IMR-90 (cell line): ENCODE results near the gene NCOA3. TPM values are rescaled to one million over a fixed set of nuclear protein-coding genes. Genes with fewer than 3 reads are reported as not detected.

Experiments used
- ATAC-seq: fragments of 200-7000 bp; cut with Tn5 transposase; 2 replicates; pipeline ENCODE4 v1.9.1; 2020; ENCODE audit warnings: low read depth, mild to moderate bottlenecking, moderate library complexity
- BruUV-seq: library from RNA; stranded (reverse); fragments of 400-500 nt; replicated peaks from 2 replicates; lab custom pipeline; 2021; lab: Mats Ljungman, UMichigan
- CTCF ChIA-PET: fragments of 300-600 bp; formaldehyde crosslinking; extraction: SDS; loops from one replicate; lab custom pipeline; 2021; ENCODE audit warnings: antibody characterized with exemption; lab: Yijun Ruan, JAX
- POLR2A ChIA-PET: fragments of 300-600 bp; sonication (Branson Sonifier 250); formaldehyde crosslinking; loops from one replicate; lab custom pipeline; 2022; ENCODE audit warnings: antibody characterized with exemption; ENCODE audit not compliant: unreplicated experiment; lab: Charles Lee
- DNase-seq: peaks from one replicate; pipeline ENCODE4 v3.0.0; 2013
- H2AFZ ChIP-seq: replicated peaks from 2 replicates; pipeline ENCODE3; 2013; ENCODE audit warnings: low read length, mild to moderate bottlenecking; ENCODE audit not compliant: poor library complexity
- H2AK5ac ChIP-seq: 2 replicates; pipeline ENCODE4 v1.6.1; 2013; ENCODE audit warnings: low read depth, low read length, inconsistent platforms
- H2AK9ac ChIP-seq: replicated peaks from 2 replicates; pipeline ENCODE3; 2013; ENCODE audit warnings: mild to moderate bottlenecking, low read depth, low read length, moderate library complexity; ENCODE audit not compliant: poor library complexity
- H2BK120ac ChIP-seq: 2 replicates; pipeline ENCODE4 v1.6.1; 2013; ENCODE audit warnings: low read depth, low read length, inconsistent platforms
- H2BK15ac ChIP-seq: 3 replicates; pipeline ENCODE4 v1.6.1; 2013; ENCODE audit warnings: low read depth, low read length, inconsistent platforms
- H2BK20ac ChIP-seq: 2 replicates; pipeline ENCODE4 v1.6.1; 2013; ENCODE audit warnings: low read depth, mild to moderate bottlenecking, inconsistent platforms, low read length, moderate library complexity
- H2BK5ac ChIP-seq: 2 replicates; pipeline ENCODE4 v1.6.1; 2013; ENCODE audit warnings: mild to moderate bottlenecking, low read depth, low read length, inconsistent platforms; ENCODE audit not compliant: poor library complexity, severe bottlenecking
- H3K14ac ChIP-seq: replicated peaks from 2 replicates; pipeline ENCODE4 v1.6.1; 2013; ENCODE audit warnings: low read depth, low read length, inconsistent platforms
- H3K18ac ChIP-seq: 2 replicates; pipeline ENCODE4 v1.6.1; 2013; ENCODE audit warnings: low read depth, low read length, control low read depth
- H3K23ac ChIP-seq: 2 replicates; pipeline ENCODE4 v1.6.1; 2013; ENCODE audit warnings: low read depth, low read length, inconsistent platforms
- H3K27ac ChIP-seq: 2 replicates; pipeline ENCODE4 v1.5.1; 2013; ENCODE audit warnings: mild to moderate bottlenecking, control low read depth, low read length; ENCODE audit not compliant: insufficient read depth
- H3K27me3 ChIP-seq: 2 replicates; pipeline ENCODE4 v1.6.1; 2013; ENCODE audit warnings: low read length; ENCODE audit not compliant: control insufficient read depth, insufficient read depth
- H3K36me3 ChIP-seq: 2 replicates; pipeline ENCODE4 v1.6.1; 2013; ENCODE audit warnings: low read length, mixed read lengths; ENCODE audit not compliant: control insufficient read depth, insufficient read depth
- H3K4ac ChIP-seq: 2 replicates; pipeline ENCODE4 v1.6.1; 2013; ENCODE audit warnings: low read depth, low read length, inconsistent platforms
- H3K4me1 ChIP-seq: 2 replicates; pipeline ENCODE4 v1.6.1; 2013; ENCODE audit warnings: low read length, mixed read lengths; ENCODE audit not compliant: control insufficient read depth, insufficient read depth
- H3K4me2 ChIP-seq: 2 replicates; pipeline ENCODE4 v1.6.1; 2013; ENCODE audit warnings: low read depth, mild to moderate bottlenecking, control low read depth, low read length, moderate library complexity
- H3K4me3 ChIP-seq: 2 replicates; pipeline ENCODE4 v1.5.1; 2013; ENCODE audit warnings: low read depth, mild to moderate bottlenecking, control low read depth, low read length, moderate library complexity; ENCODE audit not compliant: insufficient read depth
- H3K56ac ChIP-seq: 2 replicates; pipeline ENCODE4 v1.6.1; 2013; ENCODE audit warnings: low read length, inconsistent platforms; ENCODE audit not compliant: insufficient read depth; ENCODE audit errors: extremely low read depth
- H3K79me1 ChIP-seq, 2 experiments: 2 replicates each; pipeline ENCODE4 v1.6.1; 2013; ENCODE audit warnings: low read length in 2 of 2, inconsistent platforms in 1 of 2, low read depth in 1 of 2
- H3K9ac ChIP-seq: 2 replicates; pipeline ENCODE4 v1.6.1; 2013; ENCODE audit warnings: low read depth, low read length, control low read depth
- H3K9me1 ChIP-seq: 2 replicates; pipeline ENCODE4 v1.6.1; 2013; ENCODE audit warnings: low read length, inconsistent platforms; ENCODE audit not compliant: insufficient read depth
- H3K9me3 ChIP-seq: 2 replicates; pipeline ENCODE4 v1.6.1; 2013; ENCODE audit warnings: low read length; ENCODE audit not compliant: control insufficient read depth, insufficient read depth
- H4K20me1 ChIP-seq: 2 replicates; pipeline ENCODE4 v1.6.1; 2013; ENCODE audit warnings: low read length, inconsistent platforms; ENCODE audit not compliant: insufficient read depth
- H4K5ac ChIP-seq: 2 replicates; pipeline ENCODE4 v1.6.1; 2013; ENCODE audit warnings: mild to moderate bottlenecking, low read depth, low read length, control low read depth
- H4K8ac ChIP-seq, 2 experiments: 2 replicates each; pipeline ENCODE4 v1.6.1; 2013; ENCODE audit warnings: low read depth in 2 of 2, low read length in 2 of 2, control low read depth in 1 of 2, inconsistent platforms in 1 of 2
- H4K91ac ChIP-seq: 2 replicates; pipeline ENCODE4 v1.6.1; 2013; ENCODE audit warnings: low read depth, low read length, inconsistent platforms; ENCODE audit not compliant: insufficient read depth
- BHLHE40 ChIP-seq: fragments of 150-350 bp; IDR thresholded peaks from 2 replicates; pipeline ENCODE4 v1.6.1; 2016; ENCODE audit warnings: mild to moderate bottlenecking, low read depth, low read length
- CEBPB ChIP-seq: IDR thresholded peaks from 2 replicates; pipeline ENCODE4 v1.6.1; 2012; ENCODE audit warnings: low read depth, low read length, improper control_type of control experiment
- CHD1 ChIP-seq: IDR thresholded peaks from 2 replicates; pipeline ENCODE4 v1.6.1; 2012; ENCODE audit warnings: low read depth, low read length, improper control_type of control experiment
- FOS ChIP-seq: fragments of 150-350 bp; IDR thresholded peaks from 2 replicates; pipeline ENCODE4 v1.6.1; 2016; ENCODE audit warnings: low read depth, low read length
- MXI1 ChIP-seq: IDR thresholded peaks from 2 replicates; pipeline ENCODE4 v1.6.1; 2012; ENCODE audit warnings: low read depth, mild to moderate bottlenecking, low read length, moderate library complexity, borderline replicate concordance
- NFE2L2 ChIP-seq: fragments of 150-350 bp; IDR thresholded peaks from 2 replicates; pipeline ENCODE4 v1.6.1; 2016; ENCODE audit warnings: low read depth, mild to moderate bottlenecking, low read length
- POLR2A ChIP-seq: IDR thresholded peaks from 2 replicates; pipeline ENCODE4 v1.6.1; 2012; ENCODE audit warnings: mild to moderate bottlenecking, low read depth, low read length
- WGBS, 2 experiments: methylation state at CpG; one replicate each; pipeline versions ENCODE4 v1.1.5 to v1.1.7; 2013; ENCODE audit warnings: missing lambda C conversion rate in 2 of 2; ENCODE audit not compliant: insufficient read length in 1 of 2; ENCODE audit errors: extremely low coverage in 2 of 2; 5-methylcytosine and 5-hydroxymethylcytosine counted together
- dilution Hi-C: fragments of 300-500 bp; cut with HindIII; formaldehyde crosslinking; loops from one replicate; pipeline ENCODE4 v1.14.3; 2018; ENCODE audit warnings: low sequenced_read_pairs; ENCODE audit not compliant: unreplicated experiment
- in situ Hi-C: fragments of 300-500 bp; cut with MboI; formaldehyde crosslinking; loops from 3 replicates; pipeline ENCODE4 v1.14.3; 2019; ENCODE audit warnings: low sequenced_read_pairs, inconsistent platforms, mixed read lengths
- intact Hi-C: fragments of 100-400 bp; cut with micrococcal nuclease; formaldehyde crosslinking; loops from 2 replicates; pipeline ENCODE4 v1.10.0; 2022
- polyA plus RNA-seq, 3 experiments: library from polyadenylated mRNA; depleted of rRNA; stranded (reverse); fragments of >200 nt; gene quantifications; 2 replicates each; pipeline ENCODE4 v1.2.3, GENCODE V29; 2012; ENCODE audit warnings: low replicate concordance in 1 of 3
- total RNA-seq: library from RNA; depleted of rRNA; stranded (reverse); fragments of >200 nt; gene quantifications from 2 replicates; pipeline ENCODE4 v1.2.3, GENCODE V29; 2012

Gene NCOA3
- total and polyA plus RNA-seq, 2 of the 4 experiments (the other 2 are of a cell fraction), result 8.8 to 29.0 TPM

DNA sequence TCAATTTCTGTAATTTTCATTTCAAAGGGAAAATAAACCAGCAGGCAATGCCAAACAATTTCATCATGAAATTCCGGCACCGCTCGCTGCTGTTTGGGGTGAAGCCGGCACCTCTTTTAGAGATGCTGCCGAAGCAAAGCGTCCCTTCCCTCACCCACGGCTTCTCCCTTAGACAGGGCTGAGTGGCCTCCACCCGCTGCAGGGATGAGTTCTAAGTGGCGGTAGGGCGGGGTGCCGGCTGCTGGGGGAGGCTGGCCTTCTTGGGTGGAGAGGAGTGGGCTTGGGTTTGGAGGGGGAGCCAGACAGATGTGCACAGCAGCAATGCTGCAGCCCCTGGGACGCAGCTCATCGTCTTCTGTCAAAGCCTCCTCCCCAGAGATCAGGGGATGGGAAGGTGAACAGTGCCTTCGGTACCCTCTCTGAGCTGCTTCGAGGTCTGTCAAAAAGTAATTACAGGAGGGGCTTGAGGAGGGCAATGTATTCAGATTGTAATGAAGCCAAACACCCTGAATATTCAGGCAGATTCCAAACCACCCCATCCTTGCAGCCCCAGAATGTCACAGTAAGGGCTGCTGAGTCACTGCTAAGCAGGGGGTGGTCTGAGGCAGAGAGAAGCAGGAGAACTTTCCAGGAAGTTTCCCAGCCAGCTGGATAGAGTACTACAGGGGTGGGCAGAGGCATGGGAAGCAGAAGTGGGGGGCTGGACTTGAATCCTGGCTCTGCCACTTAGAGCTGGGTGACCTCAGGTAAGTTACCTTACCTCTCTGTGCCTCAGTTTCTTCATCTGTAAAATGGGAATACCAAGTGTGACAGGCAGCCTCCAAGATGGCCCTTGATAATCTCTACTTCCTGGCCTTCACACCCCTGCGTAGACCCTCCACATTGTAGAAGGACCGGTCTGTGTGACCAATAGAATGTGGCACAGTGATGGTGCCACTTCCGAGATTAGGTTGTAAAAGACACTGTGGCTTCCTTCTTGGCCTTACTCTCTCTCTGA, 187.0 kb downstream of the NCOA3 start:
- dilution Hi-C loops, result no loop called here
- in situ Hi-C loops, result loop anchor here (10.0 kb wide), 1 partner anchor 606 kb away; no protein-coding TSS in a partner anchor
- Histone ChIP-seq H3K14ac (no peak overlapping the region), H4K8ac (no peak overlapping the region), H4K5ac (no peak overlapping the region), H3K9ac (no peak overlapping the region), H3K27ac (no peak overlapping the region), H3K9me3 (peaks cover 27% of the 10 kb centered on the region), H2AK5ac (no peak overlapping the region), H2BK15ac (no peak overlapping the region), H3K27me3 (no peaks in the 10 kb centered on the region; the same call in 1 of the 2 replicates), H3K36me3 (no peaks in the 10 kb centered on the region; the same call in 1 of the 2 replicates), H2BK5ac (no peak overlapping the region), H3K4me1 (peaks cover 3% of the 10 kb centered on the region; the same call in 1 of the 2 replicates), H3K56ac (no peak overlapping the region), H3K9me1 (no peaks in the 10 kb centered on the region), H4K20me1 (no peaks in the 10 kb centered on the region), H2AFZ (peak overlapping the region; percentile 39), H3K4ac (no peak overlapping the region), H3K79me1 (no peaks in the 10 kb centered on the region), H2BK20ac (no peak overlapping the region), H3K4me3 (no peak overlapping the region), H4K91ac (no peak overlapping the region), H2AK9ac (no peak overlapping the region), H3K23ac (no peak overlapping the region), H2BK120ac (no peak overlapping the region), H3K4me2 (no peak overlapping the region), H3K18ac (no peak overlapping the region)
- no peak for TF ChIP-seq CHD1
- no peak for TF ChIP-seq FOS
- TF ChIP-seq BHLHE40, result no peak
- TF ChIP-seq CEBPB, result no peak
- no peak for TF ChIP-seq POLR2A
- peak; percentile 52; the same call in 1 of the 2 replicates for TF ChIP-seq NFE2L2
- TF ChIP-seq MXI1, result no peak
- 80% methylated on average over 3 of the region's 18 CpGs; no CpG with 5 or more reads in 1 of the 2 experiments for WGBS, 2 experiments
- ChIA-PET POLR2A (no interaction called here), CTCF (interaction anchor here (1.1 kb wide), 1 partner anchor 237 kb away, joined by 3 read pairs; no protein-coding TSS in a partner anchor)
- intact Hi-C loops, result no loop called here
- no TSS peak for BruUV-seq
- DNase-seq, result peak; percentile 15
- ATAC-seq, result peak; percentile 34; the same call in 1 of the 2 replicates
